ENCODE results near the gene SSC4D.
"Not testable (repeated sequence)": the region's sequence is repeated elsewhere in the genome, so short reads cannot be mapped to it uniquely, and the experiment has no call there.

SSC4D gene

DNA sequence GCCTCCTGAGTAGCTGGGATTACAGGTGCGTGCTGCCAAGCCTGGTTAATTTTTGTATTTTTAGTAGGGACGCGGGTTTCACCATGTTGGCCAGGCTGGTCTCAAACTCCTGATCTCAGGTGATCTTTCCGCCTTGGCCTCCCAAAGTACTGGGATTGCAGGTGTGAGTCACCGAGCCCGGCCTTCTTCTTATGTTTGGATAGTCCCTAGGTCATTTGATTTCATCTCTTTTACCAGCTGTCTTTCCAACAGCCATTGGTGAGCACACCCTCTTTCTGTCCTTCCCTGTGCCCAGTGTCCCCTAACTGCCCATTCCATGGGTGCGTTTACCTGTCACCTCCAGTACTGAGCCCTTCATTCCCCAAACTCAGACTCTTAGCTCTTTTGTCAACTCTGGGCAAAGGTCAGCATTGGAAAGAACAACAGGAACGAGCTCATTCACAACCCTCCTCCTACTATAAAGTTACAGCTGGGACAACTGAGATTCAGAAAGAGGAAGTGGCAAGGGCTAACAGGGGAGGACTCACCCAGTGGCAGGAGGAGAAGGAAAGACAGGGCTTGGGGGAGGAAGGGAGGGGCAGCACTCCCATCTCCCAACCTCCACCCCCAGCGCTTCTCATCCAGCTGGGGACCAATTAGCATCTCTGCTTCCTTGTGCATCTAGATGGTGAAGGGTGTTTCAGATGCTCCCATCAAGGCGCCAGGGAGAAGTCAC, 5.6 kb downstream of the SSC4D start:
- TF ChIP-seq CTCF (conservative IDR thresholded peaks at IDR 0.05) = no peak
- no peak for TF ChIP-seq ZFX (IDR thresholded peaks at IDR 0.05)
- no peak overlapping the region for H3K27ac ChIP-seq

DNA sequence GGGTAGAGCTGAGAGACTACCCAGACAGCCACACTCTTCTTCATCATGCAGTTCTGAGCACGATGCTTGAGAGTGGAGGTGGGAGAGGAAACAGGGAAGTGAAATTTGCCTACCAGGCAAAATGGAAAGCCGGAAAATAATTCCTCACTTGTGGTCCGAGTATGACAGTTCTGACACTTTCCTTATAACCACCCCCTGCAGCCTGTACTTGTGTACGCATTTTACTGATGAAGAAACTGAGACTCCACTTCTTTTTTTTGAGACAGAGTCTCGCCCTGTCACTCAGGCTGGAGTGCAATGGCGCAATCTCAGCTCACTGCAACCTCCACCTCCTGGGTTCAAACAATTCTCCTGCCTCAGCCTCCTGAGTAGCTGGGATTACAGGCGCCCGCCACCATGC, 6.4 kb downstream of the SSC4D start:
- not testable (repeated sequence) for H3K27ac ChIP-seq

DNA sequence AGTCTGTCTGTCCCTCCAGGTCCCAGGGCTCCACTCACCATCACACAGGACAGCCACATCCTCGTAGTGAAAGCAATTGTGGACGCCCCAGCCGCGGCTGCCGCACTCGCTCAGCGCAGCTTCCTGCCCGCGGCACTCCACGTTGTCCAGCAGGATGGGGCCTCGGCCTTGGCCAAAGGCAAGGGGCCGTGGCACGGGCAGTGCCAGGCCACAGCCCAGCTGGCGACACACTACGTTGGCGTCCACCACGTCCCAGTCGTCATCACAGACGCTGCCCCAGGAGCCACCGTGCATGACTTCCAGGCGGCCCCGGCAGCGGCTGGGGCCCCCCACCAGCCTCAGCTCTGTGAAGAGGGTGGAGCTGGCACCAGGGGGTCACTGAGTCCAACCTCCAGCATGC, 9.2 kb downstream of the SSC4D start:
- no peak for TF ChIP-seq CTCF (conservative IDR thresholded peaks at IDR 0.05)
- no peak for TF ChIP-seq ZFX (IDR thresholded peaks at IDR 0.05)
- H3K27ac ChIP-seq = no peak overlapping the region

GRCh38 chr7:76397409-76398183, 11.9 kb downstream of the SSC4D start:
- peak overlapping the region; percentile 89 for H3K27ac ChIP-seq
- no peak for TF ChIP-seq ZFX (IDR thresholded peaks at IDR 0.05)
- TF ChIP-seq CTCF (conservative IDR thresholded peaks at IDR 0.05) = no peak

DNA sequence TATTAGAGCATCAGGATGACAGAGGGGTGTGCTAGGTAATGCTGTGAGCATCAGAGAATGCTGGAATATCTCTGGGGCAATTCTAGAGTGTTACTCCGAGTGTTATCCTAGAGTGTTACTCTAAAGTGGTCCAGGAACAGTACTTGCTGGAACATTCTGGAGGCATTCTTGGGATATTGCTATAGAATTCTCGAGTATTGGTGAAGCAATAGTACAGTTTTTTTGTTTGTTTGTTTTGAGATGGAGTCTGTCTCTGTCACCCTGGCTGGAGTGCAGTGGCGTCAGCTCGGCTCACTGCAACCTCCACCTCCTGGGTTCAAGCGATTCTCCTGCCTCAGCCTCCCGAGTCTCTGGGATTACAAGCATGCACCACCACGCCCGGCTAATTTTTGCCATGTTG, 12.6 kb downstream of the SSC4D start:
- H3K27ac ChIP-seq = peak overlapping the region; percentile 89
- TF ChIP-seq CTCF (conservative IDR thresholded peaks at IDR 0.05) (no peak), ZFX (IDR thresholded peaks at IDR 0.05) (no peak)

GRCh38 chr7:76395965-76396726, 13.4 kb downstream of the SSC4D start:
- TF ChIP-seq CTCF (conservative IDR thresholded peaks at IDR 0.05) (no peak), ZFX (IDR thresholded peaks at IDR 0.05) (no peak)
- H3K27ac ChIP-seq = no peak overlapping the region

- not testable (repeated sequence) for H3K27ac ChIP-seq
Measured at GRCh38 chr7:76395605-76395964, 13.9 kb downstream of the SSC4D start.

DNA sequence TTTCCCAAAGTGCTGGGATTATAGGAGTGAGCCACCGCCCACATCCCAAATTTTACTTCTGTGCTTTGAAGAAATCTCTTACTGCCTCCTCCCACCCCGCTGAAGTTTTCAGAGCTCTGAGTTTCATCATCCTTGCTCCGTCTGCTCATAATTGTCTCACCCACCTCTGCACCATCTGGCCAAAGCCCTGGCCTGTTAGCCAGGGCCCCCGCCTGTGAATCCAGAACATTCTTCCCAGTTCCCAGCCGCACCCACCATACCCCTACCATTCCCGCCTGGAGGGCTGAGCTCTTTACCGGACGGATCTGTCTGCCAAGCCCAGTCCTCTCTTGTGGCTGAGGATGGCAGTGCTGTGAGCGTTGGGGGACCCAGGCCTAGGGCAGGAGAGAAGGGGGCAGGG, 14.5 kb downstream of the SSC4D start:
- H3K27ac ChIP-seq = no peak overlapping the region
- TF ChIP-seq CTCF (conservative IDR thresholded peaks at IDR 0.05) (no peak), ZFX (IDR thresholded peaks at IDR 0.05) (no peak)
